ENCODE results near the gene PRICKLE1.

PRICKLE1 gene

DNA sequence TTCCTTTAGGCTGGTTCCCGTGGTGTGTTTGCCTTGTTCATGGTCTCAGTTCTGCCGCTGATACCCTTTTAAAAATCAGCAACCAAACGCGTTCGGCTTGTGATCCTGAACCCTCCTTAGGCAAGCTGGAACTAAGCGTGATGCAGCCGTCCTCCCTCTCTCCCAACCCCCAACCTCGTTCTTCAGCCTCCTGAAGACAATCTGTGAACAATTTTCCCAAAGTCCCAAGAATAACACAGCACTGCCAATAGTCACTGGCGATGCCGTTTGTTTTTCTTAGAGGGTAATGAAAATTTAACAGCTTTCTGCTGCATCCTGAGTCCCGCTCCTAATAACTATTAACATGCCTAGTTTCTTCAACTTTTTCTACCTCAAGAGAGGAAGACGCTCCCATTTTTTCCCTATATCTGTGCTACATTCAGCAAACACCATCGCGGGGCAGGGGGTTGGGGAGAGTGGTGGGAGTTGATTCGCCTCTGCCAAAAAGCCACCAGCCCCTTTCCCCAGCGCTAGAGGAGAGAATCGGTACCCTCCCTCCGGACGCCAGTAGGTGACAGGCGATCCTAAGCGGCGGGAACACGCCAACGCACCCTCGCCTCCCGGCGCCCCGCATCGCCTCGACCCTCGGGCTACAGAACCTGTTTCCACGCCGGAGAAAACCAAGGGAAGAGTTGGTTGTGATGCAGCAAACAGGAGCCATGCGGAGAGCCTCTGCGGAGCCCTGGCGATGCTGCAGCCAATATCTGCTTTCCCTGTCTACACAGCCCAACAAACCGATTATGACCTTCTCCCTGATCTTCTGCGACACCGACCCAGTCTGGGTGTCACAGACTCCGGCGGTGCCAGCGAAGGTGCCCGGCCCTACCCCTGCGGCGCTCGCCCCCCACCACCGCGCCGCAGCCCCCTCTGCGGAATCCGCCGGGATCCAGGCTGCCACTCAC lies 752 bp downstream of the PRICKLE1 start:
- DNase-seq, result no peak

DNA sequence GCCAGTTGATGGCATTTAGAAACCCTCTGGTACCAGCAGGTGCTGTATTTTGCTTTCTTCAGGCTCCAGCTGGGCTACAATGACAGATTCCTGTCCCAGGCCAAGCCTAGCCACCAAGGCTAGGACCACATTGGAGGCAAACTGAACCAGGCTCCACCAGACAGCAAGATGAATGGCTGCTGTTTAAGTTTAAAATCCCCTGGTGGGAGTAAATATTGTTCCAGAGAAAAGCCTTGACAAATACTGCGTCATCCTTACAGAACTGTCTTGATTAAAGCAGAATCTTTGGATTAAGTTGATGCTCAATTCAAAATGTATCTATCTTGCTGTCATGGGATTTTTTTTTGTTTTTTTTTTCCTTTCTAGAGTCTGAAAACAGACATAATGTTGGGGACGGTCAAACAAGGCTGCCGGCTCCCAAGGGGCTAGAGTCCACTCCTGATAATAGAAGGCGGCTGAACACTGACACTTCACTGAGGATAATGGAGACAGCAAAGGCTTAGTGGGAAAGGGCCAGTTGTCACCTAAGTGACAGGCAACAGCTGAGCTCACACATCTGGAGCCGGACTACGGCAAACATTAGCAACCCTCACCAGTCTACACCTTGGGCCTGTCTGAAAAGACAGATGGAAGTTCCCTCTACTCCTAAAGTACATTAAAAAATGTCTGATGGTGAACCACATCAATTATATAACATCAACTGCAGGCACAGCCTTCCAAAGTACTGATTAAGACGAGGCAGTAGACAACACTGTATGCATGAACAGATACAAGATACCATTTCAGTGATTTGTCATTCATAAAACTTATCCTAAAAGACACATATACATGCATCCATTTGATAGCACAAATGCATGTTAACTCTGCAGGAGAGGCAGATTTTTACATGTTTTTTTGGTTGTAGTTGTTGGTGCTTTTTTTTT lies 1.7 kb downstream of the PRICKLE1 start:
- peak; percentile 6 to 32 for DNase-seq

DNA sequence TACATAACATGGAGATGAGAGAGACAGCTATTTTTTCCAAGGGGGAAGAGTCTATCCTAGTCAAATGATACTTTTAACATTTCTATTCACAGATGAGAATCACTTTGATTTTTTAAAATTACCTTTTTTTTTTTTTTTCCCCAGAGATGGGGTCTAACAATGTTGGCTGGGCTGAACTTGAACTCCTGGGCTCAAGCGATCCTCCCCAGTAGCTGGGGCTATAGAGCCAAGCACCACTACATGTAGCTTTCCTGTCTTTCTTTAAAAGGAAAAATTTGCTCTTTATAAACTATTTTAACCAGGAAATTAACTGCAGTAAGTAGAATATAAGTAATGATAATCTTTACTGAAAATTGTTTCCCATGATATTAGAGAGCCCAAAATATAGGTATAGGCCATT lies 3.3 kb downstream of the PRICKLE1 start:
- DNase-seq, result no peak

DNA sequence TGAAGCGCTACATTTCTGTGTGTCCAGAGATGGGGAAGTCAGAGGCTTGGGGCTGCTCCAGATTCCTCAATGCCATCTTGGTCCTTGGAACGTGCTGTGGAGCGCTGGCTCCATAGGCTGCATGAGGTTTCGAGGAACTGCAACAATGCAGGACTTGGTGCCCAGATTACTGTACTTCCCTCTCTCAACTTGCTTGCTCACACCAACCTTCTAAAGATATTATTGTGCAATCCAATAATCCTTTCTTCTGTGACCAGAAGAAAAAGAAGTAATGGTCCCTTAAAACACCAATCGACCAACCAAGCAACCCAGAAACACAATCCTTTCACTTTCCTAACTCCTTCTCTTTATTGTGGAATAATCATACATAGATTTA lies 3.7 kb downstream of the PRICKLE1 start:
- no peak for DNase-seq

DNA sequence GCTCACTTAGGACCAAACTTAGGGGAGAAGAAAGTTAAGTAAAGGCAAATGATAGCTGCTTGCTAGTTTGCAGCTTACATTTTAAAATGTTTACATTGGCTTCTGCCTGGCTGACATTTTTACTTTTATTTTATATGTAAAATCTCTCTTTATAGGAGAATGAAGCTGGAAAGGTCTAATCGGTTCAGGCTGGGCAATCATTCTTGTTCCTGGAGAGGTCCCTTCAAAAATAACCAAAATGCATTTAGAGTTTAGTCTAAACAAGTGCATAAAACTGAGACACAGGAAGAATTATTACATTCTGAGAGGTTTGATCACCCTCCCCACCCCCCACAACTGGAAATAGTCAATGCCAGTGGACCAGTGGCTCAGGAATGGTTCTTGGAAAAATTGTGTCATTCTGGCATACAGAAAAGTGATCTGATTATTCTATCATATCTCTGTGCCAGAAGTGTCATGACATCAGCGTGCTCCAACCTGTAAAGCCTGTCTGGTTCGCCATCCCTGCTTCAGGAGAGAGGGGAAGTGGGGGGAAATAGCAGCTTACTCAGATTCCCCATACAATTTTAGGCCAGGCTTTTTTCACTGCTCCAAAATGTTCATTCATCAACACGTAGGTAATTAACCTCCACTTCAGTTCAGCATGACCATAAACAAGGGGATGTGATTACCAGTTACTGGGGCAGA lies 4.2 kb downstream of the PRICKLE1 start:
- DNase-seq, result no peak

DNA sequence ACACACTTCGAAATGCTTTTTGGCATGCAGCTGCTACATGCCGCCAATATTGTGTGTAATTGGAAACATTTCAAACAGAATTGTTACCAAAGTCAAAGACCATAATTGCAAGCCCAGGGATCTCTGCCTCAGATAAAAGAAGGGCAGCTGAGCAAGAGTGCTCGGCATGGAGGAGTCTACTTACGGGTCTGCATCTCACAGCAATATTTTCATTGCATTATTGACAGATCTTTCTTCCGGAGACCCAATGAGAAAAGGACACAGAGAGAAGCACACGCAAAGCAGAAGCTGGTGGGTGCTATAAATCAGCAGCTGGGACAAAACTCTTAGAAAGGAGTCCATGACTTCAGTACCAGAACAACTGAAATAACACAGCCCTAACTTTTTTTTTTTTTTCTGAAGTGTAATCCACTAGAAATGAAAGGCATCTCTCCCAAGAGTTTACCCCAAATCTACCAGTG lies 4.9 kb downstream of the PRICKLE1 start:
- no peak for DNase-seq

DNA sequence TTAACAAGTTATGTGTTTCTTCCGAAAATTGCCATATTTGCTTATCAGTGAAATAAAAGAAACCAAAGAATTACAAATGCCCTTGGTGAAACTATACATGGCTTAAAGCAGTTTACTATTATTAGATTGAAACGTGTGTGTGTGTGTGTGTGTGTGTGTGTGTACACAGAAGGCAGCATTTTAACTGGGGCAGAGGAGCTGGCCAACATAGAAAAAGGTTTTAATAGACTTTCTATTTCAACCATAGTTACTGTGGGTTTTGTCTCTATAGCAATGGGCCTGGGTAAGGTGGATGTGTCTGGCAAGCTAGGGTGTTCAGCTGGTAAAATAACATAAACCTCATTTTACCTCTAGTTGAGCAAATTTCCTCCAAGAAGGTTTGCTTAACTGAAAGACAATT lies 6.5 kb downstream of the PRICKLE1 start:
- no peak for DNase-seq

DNA sequence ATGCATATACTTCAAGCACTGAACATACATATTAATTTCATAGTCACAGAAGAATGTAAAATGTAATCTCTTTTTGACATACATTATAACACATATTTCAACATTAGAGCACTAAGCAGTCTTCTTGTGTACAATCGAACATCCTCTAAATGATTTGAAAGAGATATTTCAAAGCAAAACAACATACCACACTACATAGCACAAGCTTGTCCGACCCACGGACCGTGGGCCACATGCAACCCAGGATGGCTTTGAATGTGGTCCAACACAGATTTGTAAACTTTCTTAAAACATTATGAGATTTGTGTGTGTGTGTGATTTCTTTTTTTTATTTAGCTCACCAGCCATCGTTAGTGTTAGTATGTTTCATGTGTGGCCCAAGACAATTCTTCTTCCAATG lies 7.0 kb downstream of the PRICKLE1 start:
- DNase-seq, result no peak

DNA sequence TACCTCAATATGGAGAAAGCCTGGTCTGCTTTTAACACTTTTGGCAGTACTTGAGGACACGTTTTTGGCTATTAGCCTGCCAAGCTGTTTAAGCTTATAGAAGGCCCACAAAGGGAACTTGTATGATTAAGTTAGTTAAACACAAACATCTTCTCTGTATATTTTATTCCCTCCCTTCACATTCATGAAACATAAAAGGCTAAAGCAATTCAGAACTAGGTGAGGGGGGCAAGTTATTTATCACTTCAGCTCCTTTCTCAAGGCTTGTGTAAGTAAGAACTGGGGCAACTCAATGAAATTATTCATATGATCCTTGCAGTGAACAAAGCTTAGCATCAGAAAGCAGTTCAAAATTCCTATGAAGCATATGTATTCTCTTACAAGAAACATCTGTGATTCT lies 7.5 kb downstream of the PRICKLE1 start:
- no peak for DNase-seq

DNA sequence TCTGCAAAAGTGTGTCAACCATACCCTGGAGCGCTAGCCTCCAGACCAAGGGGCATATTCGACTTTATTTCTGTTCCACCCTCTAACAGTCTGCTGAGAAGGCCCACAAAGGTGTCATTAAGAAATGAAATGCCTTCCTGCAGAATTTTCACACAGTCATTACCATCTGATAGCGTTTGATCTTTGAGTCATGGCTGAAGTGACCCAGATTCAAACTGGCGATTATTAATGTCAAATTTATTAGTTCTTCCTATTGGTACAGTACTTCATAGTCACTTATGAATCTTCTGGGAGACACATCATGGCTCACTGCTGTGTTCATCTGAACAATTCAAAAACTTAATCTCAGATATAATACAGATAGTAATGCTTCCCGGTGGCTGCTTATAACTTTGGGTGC lies 13.2 kb downstream of the PRICKLE1 start:
- DNase-seq, result no peak

DNA sequence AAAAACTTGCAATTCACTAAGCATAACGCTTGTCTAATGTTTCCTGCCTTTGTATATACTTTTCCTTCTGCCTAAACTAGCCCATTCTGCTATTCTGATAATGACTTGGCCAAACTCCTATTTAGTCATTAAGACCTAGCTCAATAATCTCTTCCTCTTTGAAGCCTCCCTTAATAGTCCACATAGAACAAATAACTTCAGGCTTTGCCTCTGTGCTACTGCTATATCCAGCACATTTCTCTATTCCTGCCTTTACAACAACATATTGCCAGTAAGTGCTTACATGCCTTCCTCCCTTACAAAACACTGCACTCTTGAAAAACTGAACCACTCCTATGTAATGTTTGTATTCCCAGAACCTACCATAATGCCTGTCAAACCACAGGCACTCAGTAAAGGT lies 13.8 kb downstream of the PRICKLE1 start:
- no peak for DNase-seq

DNA sequence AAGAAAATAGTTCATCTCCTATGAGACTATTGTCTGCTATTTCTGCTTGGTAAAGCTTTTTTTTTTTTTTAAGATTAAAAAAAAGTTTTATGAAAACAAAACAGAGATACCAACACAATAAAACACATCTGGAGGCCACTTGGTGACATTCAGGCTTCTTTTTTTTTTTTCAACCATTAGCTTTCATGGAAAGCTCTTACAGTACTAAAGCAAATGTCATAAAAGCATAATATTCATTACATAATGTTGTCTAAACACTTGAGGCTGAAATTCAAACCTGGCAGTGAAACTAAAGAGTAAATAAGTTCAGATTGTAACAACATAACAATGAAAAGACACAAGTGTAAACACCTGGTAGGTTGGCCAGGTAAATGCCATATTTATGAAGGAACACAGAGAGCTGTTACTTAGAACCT lies 14.7 kb downstream of the PRICKLE1 start:
- DNase-seq, result peak; percentile 18 to 51

DNA sequence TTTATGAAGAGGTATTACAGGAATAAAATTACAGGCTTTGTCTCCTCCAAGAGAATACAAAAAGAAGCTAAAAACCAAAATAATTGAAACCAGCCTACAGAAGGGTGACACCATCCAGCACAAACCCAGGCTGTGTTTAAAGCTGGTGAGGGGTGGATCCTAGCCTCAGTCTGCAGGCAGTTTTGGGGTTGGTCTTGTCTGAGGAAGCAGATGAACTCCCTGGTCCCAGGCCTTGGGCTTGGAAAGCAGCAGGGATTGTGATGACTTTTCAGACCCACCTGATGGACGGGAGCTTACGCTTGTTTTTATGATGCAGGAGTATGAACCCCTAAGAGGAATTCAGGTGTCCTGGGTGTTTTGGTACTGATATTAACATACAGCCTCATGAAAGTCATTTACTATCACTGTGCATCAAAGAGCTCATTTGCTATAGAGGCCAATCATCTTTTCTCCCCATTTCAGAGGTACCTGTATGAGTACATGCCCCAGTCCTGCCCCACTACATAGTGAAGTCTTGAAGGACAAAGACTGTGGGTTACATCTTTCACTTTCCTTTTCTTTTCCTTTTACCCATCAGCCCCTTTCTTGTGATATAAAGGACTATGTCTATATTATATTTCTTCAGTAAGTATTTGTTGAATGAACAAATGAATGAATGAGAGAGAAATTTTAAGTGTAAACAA lies 18.1 kb downstream of the PRICKLE1 start:
- DNase-seq, result no peak

DNA sequence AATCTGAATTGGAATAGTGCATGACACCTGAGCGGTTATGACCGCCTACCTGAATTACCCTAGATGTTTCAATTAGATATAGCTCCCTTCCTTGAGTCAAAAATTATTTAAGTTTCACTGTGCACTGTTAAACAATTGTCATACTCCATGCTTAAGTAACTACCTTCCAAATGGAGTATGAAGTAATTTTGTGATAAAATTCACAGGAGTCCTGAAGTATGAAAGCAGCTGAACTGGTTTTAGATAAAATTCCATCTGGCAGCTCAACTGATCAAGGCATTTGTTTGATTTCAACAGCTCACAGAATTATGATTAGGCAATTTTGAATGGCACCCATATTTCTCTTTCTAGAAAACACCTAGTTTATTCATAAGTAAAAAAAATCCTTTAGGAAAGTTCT lies 19.5 kb downstream of the PRICKLE1 start:
- no peak for DNase-seq

DNA sequence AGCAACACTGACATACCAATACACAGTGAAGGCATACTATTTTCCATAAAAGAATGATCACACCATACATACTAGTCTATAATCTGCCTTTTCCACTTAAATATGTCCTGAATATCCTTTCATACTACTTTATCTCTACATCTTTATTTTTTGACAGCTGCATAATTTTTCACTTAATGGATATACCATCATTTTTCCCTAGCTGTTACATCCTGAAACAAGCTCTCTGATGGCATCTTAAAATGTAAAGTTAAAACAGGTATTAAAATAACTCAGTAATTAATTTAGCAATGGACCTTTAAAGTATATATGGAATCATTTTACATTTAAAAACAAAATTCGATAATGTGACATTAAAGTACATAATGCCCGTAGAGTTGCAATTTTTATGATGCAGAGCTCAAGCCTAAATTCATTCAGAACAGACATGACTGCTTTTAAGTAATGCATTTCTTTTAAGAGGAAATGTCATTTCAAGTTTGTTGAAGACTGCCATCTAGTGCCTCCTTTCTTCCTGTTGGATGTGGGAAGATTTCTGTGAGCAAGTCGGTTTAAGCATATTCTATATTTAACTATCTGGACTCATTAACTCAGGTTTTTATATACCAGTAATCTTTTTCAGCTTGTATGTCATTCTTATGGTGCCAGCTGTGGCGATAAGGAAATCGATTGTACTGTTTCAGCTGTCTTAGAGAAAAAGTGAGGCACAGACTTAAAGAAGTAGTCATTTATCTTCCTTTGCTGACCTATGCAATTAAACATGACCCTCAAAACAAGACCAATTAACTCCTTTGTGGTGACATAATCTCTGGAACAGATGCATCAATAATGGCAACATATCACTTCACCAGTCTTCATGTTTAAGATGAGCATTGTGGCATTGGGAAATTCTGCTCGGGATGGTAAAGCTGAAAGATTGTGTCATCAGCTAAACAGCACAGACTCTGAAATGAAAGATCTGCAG lies 20.3 kb downstream of the PRICKLE1 start:
- DNase-seq, result peak in 1 of 2 experiments; percentile 11

DNA sequence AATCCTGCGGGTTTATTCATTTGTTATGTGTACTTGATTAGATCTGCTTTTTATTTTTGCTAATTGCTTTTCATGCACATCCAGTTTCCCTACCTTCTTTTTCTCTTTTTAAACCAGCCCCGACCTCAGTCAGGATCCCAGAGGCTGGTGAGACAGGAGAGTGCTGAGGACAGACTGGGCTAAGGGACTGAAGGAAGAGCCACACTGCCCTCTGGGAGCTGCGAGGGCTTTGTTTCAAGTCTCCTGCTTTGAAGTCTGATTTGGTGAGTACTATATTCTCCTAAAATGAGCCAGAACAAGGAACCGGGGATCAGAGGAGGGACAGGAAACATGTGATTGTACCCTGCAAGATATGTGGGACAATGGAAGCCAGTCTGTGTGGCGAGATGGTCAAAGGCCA lies 23.9 kb downstream of the PRICKLE1 start:
- no peak for DNase-seq

DNA sequence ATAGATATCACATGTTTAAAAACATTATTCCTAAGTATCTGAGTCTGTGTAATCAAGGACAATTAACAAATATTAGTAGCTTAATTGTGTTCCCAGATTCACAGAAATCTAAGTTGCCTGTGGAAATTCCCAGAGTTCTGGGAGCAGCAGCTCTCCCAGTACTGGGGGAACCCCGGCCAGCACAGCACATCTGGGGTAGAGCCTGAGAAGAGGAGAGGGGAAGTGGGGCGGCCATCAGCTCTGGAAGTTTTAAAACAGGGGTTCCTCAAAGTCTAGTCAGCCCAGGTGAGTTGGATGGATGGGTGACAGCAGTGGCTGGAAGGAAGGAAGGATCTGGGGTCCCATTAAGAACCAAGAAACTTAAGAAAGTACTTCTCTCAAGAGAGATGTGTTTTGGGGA lies 24.6 kb downstream of the PRICKLE1 start:
- no peak for DNase-seq

DNA sequence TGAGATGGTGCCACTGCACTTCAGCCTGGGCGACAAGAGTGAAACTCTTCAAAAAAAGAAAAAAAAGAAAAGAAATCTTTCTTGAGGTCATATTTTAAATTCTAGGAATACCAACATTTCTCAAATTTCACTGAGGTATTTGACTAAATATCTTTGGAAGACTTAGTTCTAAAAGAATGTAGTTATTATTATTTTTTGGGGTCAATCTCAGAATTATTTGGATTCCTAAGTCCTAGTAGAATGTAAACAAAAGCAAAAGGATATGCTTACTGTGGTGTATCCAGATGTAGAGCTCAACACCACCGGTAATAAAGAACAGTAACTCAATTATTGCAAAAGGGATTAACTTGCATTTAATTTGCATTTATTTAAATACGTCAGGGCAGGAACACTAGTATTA lies 25.0 kb downstream of the PRICKLE1 start:
- no peak for DNase-seq

DNA sequence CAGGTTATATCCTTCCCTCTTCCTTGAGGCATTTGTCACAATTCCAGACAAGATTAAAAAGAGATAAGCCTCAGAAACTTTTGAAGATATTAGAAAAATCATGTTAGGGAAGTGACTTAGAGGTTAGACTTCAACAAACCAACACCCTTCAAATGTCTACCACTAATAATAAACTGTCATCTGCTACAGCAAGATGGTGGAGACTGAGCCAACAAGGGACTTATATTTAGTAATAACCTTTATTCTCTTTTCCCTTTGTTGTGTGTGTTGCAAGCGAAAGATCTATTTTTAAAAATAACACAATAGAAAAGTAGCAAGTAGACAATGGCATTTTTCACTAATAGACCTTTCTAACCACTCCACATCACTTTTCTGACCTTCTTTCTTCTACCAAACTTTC lies 28.6 kb downstream of the PRICKLE1 start:
- DNase-seq, result no peak

DNA sequence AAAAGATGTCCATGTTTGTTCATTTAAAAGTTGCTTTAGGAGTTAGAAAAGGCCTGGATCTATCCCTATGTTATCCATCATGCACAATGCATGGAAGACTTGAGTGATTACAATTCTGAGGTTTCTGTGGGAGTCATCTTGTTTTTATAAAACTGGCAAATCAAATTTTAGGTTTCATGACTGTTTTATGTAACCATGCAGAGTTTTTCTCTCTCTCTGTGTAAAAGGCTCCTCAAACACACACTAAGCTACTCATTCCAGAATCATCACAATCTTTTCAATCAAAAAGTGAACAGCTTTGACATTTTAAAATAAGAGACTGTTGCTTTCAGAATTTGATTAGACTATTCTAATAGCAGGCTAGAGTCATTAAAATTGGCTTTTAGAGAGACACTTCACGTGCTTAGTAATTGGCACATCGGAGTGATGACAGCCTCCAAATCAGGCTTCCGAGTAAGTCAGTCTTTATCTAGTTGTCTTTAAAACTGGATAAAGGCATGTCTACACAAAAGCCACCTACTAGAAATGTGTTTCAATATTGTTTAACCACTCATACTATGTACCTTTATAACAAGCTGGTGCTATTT lies 31.9 kb downstream of the PRICKLE1 start:
- no peak for DNase-seq

DNA sequence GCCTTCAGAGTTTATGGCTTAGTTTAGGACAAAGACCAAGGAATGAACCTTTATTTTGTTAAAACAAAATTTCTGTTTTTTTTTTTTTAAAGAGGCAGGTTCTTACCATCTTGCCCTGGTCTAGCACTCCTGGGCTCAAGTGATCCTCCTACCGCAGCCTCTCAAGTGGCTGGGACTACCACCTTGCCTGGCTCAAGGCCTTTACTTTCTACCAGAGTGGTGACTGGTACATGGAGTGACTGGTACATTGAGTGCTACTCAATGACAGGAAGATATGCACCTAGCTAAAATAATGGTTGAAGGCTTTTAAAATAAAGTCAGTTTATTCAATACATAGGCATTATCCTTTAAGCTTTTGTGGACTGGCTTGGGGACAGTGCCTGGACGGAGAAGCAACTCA lies 32.6 kb downstream of the PRICKLE1 start:
- DNase-seq, result no peak

Data from SHP77 (cell line).